GM21360 (cell line): ENCODE data around the gene NFYC.

Experiments
- ATAC-seq: cut with Tn5 transposase; IDR thresholded peaks from one replicate; pipeline ENCODE4 v1.9.1; 2021; ENCODE audit warnings: mild to moderate bottlenecking, moderate library complexity; ENCODE audit not compliant: unreplicated experiment

NFYC gene

GRCh38 chr1:40777224-40777970 is 85.9 kb downstream of the NFYC start:
- no peak for ATAC-seq

- ATAC-seq = no peak
These were observed 89.4 kb downstream of the NFYC start for GRCh38 chr1:40780678-40781607.

GRCh38 chr1:40781608-40781971 is 90.1 kb downstream of the NFYC start:
- no peak for ATAC-seq

GRCh38 chr1:40782371-40782956 is 91.0 kb downstream of the NFYC start:
- no peak for ATAC-seq

- ATAC-seq = no peak
These were observed 91.7 kb downstream of the NFYC start, which contains the start of gene KCNQ4 for GRCh38 chr1:40783001-40783905. Gene KCNQ4 (plus strand): TSS chr1:40783787. CDS start chr1:40784094, 307 bp downstream.

GRCh38 chr1:40784141-40784770 is 92.8 kb downstream of the NFYC start:
- ATAC-seq = no peak

- no peak for ATAC-seq
These were observed 93.3 kb downstream of the NFYC start for GRCh38 chr1:40784771-40785151.

GRCh38 chr1:40785446-40785845 is 93.9 kb downstream of the NFYC start:
- no peak for ATAC-seq

GRCh38 chr1:40786171-40786994 is 94.9 kb downstream of the NFYC start:
- no peak for ATAC-seq

- no peak for ATAC-seq
These were observed 95.6 kb downstream of the NFYC start for GRCh38 chr1:40786995-40787705.

- no peak for ATAC-seq
These were observed 96.4 kb downstream of the NFYC start for GRCh38 chr1:40787737-40788560.

GRCh38 chr1:40788561-40789341 is 97.2 kb downstream of the NFYC start:
- no peak for ATAC-seq

- no peak for ATAC-seq
These were observed 97.8 kb downstream of the NFYC start for GRCh38 chr1:40789342-40789598.

- ATAC-seq = no peak
These were observed 98.3 kb downstream of the NFYC start for GRCh38 chr1:40789661-40790430.

GRCh38 chr1:40792036-40792435 is 100.5 kb downstream of the NFYC start:
- no peak for ATAC-seq

GRCh38 chr1:40793617-40794016 is 102.1 kb downstream of the NFYC start:
- ATAC-seq = no peak

GRCh38 chr1:40794048-40794447 is 102.5 kb downstream of the NFYC start:
- no peak for ATAC-seq
